Cardiac muscle cell (in vitro differentiated cells and primary cell): ENCODE measurements around the gene ADAMTS2. TPM values are rescaled to one million over a fixed set of nuclear protein-coding genes. Genes with fewer than 3 reads are reported as not detected.

ENCODE experiments used
- DNase-seq, 2 donors: peaks; one replicate each; pipeline versions ENCODE4 v3.0.0 to v3.0.0-alpha.2; 2010 to 2017; ENCODE audit warnings: low read depth in 1 of 2, low spot score in 1 of 2
- H3K27ac ChIP-seq: fragments of 200-600 bp; sonication (generic); 2 replicates; pipeline ENCODE4 v1.5.1; 2016
- H3K27me3 ChIP-seq: fragments of 200-600 bp; sonication (generic); 2 replicates; pipeline ENCODE4 v1.6.0; 2016; ENCODE audit warnings: control low read depth
- H3K36me3 ChIP-seq: fragments of 200-600 bp; sonication (generic); 2 replicates; pipeline ENCODE4 v1.5.1; 2016; ENCODE audit warnings: control low read depth
- H3K4me1 ChIP-seq: fragments of 200-600 bp; sonication (generic); 2 replicates; pipeline ENCODE4 v1.8.1; 2017; ENCODE audit warnings: low read depth, mild to moderate bottlenecking, mixed run types
- H3K4me3 ChIP-seq: fragments of 200-600 bp; sonication (generic); 2 replicates; pipeline ENCODE4 v1.5.1; 2016; ENCODE audit warnings: mild to moderate bottlenecking
- H3K9me3 ChIP-seq: fragments of 200-600 bp; sonication (generic); 2 replicates; pipeline ENCODE4 v1.5.1; 2017; ENCODE audit warnings: low read depth, mild to moderate bottlenecking, control low read depth
- polyA plus RNA-seq: library from polyadenylated mRNA; unstranded; fragments of >200 nt; fragmentation: Nextera tagmentation; extraction: Ambion mirVana; gene quantifications from 2 replicates; pipeline ENCODE4 v1.2.1, GENCODE V29; 2016
- total RNA-seq: library from RNA; depleted of rRNA; stranded (reverse); fragments of >200 nt; gene quantifications from 2 replicates; pipeline ENCODE4 v1.2.3, GENCODE V29; 2016
- TF ChIP-seq, protein P1 (sequence below): IDR thresholded peaks from 2 replicates; pipeline ENCODE4 v1.5.1; 2012; ENCODE audit warnings: low read depth, mild to moderate bottlenecking, low read length

Gene ADAMTS2
- total and polyA plus RNA-seq, 2 experiments from 2014 or later = 3.1 to 8.8 TPM

DNA sequence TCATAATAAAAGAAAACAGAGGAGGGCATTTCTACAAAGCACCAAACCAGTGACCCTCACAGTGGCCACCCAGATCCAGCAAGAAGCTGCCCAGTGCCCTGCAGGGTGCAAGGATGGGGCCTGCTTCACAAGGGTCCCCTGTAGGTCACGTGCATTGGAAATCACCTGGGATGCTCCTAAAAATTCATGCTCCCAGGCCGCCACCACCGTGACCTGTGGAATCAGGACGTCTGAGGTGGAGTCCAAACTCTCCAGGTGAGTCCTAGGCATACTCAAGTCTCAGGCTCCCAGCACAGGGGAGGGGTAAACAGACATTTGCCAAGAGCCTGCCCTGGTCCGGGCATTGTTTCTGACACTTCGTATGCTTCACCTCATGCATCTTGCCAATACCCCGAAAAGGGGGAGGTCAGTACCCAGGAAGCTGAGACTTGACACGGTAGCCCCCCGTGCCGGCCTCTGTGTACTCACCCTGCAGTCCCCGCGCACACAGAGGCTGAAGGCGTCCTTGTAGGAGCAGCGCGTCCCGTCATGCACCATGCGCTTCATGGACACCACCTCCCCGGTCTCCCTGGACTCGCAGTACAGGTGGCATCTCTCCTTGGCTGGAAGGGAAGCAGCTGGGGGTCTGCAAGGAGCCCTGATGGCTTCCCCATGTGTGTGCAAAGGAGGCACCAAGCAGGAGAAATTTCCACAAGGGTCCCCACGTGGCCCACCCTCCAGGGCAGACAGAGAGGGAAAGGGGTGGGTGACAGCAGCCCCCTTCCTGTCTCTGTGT, 209.6 kb downstream of the ADAMTS2 start:
- Histone ChIP-seq H3K9me3 (no peaks in the 10 kb centered on the region), H3K4me3 (no peak overlapping the region), H3K36me3 (no peaks in the 10 kb centered on the region), H3K27me3 (no peaks in the 10 kb centered on the region), H3K4me1 (no peaks in the 10 kb centered on the region), H3K27ac (no peak overlapping the region)
- no peak for DNase-seq
- TF ChIP-seq, protein P1, sequence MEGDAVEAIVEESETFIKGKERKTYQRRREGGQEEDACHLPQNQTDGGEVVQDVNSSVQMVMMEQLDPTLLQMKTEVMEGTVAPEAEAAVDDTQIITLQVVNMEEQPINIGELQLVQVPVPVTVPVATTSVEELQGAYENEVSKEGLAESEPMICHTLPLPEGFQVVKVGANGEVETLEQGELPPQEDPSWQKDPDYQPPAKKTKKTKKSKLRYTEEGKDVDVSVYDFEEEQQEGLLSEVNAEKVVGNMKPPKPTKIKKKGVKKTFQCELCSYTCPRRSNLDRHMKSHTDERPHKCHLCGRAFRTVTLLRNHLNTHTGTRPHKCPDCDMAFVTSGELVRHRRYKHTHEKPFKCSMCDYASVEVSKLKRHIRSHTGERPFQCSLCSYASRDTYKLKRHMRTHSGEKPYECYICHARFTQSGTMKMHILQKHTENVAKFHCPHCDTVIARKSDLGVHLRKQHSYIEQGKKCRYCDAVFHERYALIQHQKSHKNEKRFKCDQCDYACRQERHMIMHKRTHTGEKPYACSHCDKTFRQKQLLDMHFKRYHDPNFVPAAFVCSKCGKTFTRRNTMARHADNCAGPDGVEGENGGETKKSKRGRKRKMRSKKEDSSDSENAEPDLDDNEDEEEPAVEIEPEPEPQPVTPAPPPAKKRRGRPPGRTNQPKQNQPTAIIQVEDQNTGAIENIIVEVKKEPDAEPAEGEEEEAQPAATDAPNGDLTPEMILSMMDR = no peak

DNA sequence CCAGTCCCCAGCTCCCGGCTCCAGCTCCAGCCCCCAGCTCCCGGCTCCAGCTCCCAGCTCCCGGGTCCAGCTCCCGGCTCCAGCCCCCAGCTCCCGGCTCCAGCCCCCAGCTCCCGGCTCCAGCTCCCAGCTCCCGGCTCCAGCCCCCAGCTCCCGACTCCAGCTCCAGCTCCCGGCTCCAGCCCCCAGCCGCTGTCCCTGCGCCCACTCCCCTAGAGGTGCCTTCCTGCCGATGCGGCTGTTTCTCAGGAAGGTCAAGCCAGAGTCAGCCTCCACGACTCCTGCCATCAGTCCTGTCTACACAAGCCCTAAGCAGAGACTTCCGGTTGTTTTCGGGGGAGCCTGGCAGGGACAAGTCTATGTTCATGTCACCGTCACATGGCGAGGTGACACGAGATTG, 210.3 kb downstream of the ADAMTS2 start:
- TF ChIP-seq, protein P1 = no peak
- no peaks in the 10 kb centered on the region for H3K36me3 ChIP-seq
- H3K27me3 ChIP-seq = no peaks in the 10 kb centered on the region
- no peak for DNase-seq
- H3K4me3 ChIP-seq = no peak overlapping the region
- no peaks in the 10 kb centered on the region for H3K9me3 ChIP-seq
- H3K4me1 ChIP-seq = no peaks in the 10 kb centered on the region
- H3K27ac ChIP-seq = no peak overlapping the region

DNA sequence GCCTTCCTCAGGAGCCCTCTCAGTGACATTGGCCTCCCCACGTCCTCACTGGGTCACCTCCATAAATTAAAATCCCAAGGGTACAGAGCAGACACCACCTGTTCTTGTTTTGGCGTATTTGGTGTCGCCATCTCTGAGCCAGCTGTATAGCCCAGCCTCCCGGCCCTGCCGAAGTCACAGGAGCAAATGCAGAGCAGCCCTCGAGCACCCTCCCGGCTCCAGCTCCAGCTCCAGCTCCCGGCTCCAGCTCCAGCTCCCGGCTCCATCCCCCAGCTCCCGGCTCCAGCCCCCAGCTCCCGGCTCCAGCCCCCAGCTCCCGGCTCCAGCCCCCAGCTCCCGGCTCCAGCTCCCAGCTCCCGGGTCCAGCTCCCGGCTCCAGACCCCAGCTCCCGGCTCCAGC, 210.8 kb downstream of the ADAMTS2 start:
- Histone ChIP-seq H3K27ac (no peak overlapping the region), H3K27me3 (no peaks in the 10 kb centered on the region), H3K9me3 (no peaks in the 10 kb centered on the region), H3K4me1 (no peaks in the 10 kb centered on the region), H3K36me3 (no peaks in the 10 kb centered on the region), H3K4me3 (no peak overlapping the region)
- no peak for DNase-seq
- TF ChIP-seq, protein P1 = no peak

DNA sequence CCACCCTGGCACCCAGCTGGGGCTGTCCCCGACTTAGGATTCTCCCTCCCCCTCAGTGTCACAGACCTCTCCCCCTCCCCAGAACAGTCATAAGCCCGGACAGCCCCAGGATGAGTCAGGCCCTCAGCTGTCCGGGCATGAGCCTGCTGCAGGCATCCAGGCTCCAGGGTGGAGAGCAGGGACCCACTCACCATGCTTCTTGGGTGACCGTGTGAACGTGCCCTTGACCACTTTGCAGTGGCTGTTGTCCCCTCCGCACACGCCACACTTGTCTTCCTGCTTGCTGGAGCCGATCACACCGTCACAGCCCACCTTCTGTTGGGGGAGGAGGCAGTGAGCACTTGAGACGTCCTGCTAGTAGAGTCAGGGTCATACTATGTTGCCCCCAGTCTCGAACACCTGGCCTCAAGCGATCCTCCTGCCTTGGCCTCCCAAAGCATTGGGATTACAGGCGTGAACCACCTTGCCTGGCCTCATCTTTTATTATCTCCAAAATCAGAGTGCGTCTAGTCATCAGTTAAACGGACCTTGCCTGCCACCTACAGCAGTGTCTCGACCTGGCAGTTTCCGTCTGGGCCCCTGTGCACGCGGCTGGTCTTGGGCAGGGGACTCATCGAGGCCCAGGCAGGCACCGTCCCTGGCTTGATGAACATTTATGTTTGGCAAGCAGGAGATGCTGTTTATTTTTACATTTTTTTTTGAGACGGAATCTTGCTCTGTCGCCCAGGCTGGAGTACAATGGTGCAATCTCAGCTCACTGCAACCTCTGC, 212.5 kb downstream of the ADAMTS2 start:
- no peaks in the 10 kb centered on the region for H3K27me3 ChIP-seq
- TF ChIP-seq, protein P1 = no peak
- DNase-seq = no peak
- no peaks in the 10 kb centered on the region for H3K9me3 ChIP-seq
- no peak overlapping the region for H3K4me3 ChIP-seq
- no peak overlapping the region for H3K27ac ChIP-seq
- H3K4me1 ChIP-seq = no peaks in the 10 kb centered on the region
- H3K36me3 ChIP-seq = no peaks in the 10 kb centered on the region

DNA sequence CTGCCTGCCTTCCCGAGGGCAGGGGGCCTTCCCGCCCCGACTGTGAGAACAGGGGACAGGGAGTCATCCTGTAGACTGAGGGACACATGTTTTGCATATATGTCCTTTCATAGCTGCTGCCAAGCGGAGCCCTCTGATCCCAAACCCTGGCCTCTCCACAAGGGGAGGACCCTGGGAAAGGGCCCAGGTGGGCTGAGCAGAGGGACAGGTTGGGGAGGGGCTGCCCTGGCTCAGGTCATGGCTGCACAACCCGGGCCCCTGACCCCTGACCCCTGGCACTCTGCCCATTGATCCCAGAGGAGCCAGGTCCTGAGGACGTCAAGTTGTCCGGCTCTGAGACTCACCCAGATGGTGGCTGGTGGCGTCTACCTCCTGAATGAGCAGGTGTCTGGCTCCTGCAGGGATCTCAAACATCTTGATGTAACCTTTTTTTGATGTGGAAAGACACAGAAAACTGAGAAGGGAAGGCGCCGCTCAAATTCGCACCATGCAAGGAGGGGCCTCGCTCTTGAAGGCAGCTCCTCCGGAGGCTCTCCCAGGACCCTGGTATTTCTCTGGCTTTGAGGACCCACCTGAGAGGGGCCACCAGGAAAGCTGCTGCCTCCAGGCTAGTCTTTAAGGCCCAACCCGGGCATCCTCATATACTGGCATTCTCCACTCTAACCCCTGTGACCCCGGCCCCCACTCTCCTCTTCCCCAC, 213.2 kb downstream of the ADAMTS2 start:
- TF ChIP-seq, protein P1 = no peak
- Histone ChIP-seq H3K36me3 (no peaks in the 10 kb centered on the region), H3K4me3 (no peak overlapping the region), H3K27ac (no peak overlapping the region), H3K4me1 (no peaks in the 10 kb centered on the region), H3K27me3 (no peaks in the 10 kb centered on the region), H3K9me3 (no peaks in the 10 kb centered on the region)
- DNase-seq = no peak
